C4-2B (cell line): ENCODE measurements around the gene AFF1.
"Not testable (repeated sequence)": the region's sequence is repeated elsewhere in the genome, so short reads cannot be mapped to it uniquely, and the experiment has no call there.

ENCODE experiments used
- H3K27ac ChIP-seq: fragments of 450-650 bp; 2 replicates; pipeline ENCODE4 v1.5.1; 2017
- CTCF ChIP-seq: fragments of 450-650 bp; conservative IDR thresholded peaks from 2 replicates; pipeline ENCODE4 v1.5.1; 2017; ENCODE audit warnings: mild to moderate bottlenecking
- ZFX ChIP-seq: fragments of 450-650 bp; IDR thresholded peaks from 2 replicates; pipeline ENCODE4 v1.6.1; 2017

AFF1 gene

GRCh38 chr4:87144356-87144755 is 209.5 kb downstream of the AFF1 start:
- TF ChIP-seq CTCF (no peak), ZFX (no peak)
- no peak overlapping the region for H3K27ac ChIP-seq

GRCh38 chr4:87145934-87146333 is 211.1 kb downstream of the AFF1 start:
- not testable (repeated sequence) for H3K27ac ChIP-seq

GRCh38 chr4:87147116-87147515 is 212.3 kb downstream of the AFF1 start:
- TF ChIP-seq ZFX, result no peak
- TF ChIP-seq CTCF, result no peak
- no peak overlapping the region for H3K27ac ChIP-seq

- TF ChIP-seq ZFX, result no peak
- peak; percentile 89 for TF ChIP-seq CTCF
- H3K27ac ChIP-seq, result no peak overlapping the region
Observed at GRCh38 chr4:87150498-87151261, 215.9 kb downstream of the AFF1 start.

GRCh38 chr4:87151730-87152129 is 216.9 kb downstream of the AFF1 start:
- H3K27ac ChIP-seq, result no peak overlapping the region
- no peak for TF ChIP-seq ZFX
- TF ChIP-seq CTCF, result no peak

- TF ChIP-seq ZFX, result no peak
- no peak for TF ChIP-seq CTCF
- no peak overlapping the region; the same call in 1 of the 2 replicates for H3K27ac ChIP-seq
Observed at GRCh38 chr4:87152310-87153041, 217.7 kb downstream of the AFF1 start.

- TF ChIP-seq CTCF (no peak), ZFX (no peak)
- H3K27ac ChIP-seq, result no peak overlapping the region
Observed at GRCh38 chr4:87153078-87153870, 218.5 kb downstream of the AFF1 start.
